Measurements from ENCODE around the gene DBN1. TPM values are rescaled to one million over a fixed set of nuclear protein-coding genes. Genes with fewer than 3 reads are reported as not detected.

The DBN1 gene
- total RNA-seq, 1 donor from 2014 or later: 1,261 TPM

- peaks cover 44% of the 10 kb centered on the region for H3K4me1 Mint-ChIP-seq (ENCODE audit: low read depth, unreplicated experiment)
- H3K4me3 Mint-ChIP-seq (ENCODE audit: unreplicated experiment): peak overlapping the region; percentile 79
- peaks cover 40% of the 10 kb centered on the region for H3K9me3 Mint-ChIP-seq (ENCODE audit: unreplicated experiment)
- no peak for TF ChIP-seq CTCF (IDR thresholded peaks at IDR 0.05; ENCODE audit: partially characterized antibody, unreplicated experiment)
- peaks cover 40% of the 10 kb centered on the region for H3K27me3 Mint-ChIP-seq (ENCODE audit: unreplicated experiment)
- no peaks in the 10 kb centered on the region for H3K36me3 Mint-ChIP-seq (ENCODE audit: unreplicated experiment)
- no peak for DNase-seq
- H3K27ac Mint-ChIP-seq (ENCODE audit: unreplicated experiment): peak overlapping the region; percentile 95
Measured at GRCh38 chr5:177475563-177476427, 2.4 kb upstream of the DBN1 start.

- H3K36me3 Mint-ChIP-seq (ENCODE audit: unreplicated experiment): no peaks in the 10 kb centered on the region
- H3K4me3 Mint-ChIP-seq (ENCODE audit: unreplicated experiment): peak overlapping the region; percentile 79
- H3K4me1 Mint-ChIP-seq (ENCODE audit: low read depth, unreplicated experiment): peaks cover 49% of the 10 kb centered on the region
- peak; percentile 61 for DNase-seq
- peaks cover 48% of the 10 kb centered on the region for H3K27me3 Mint-ChIP-seq (ENCODE audit: unreplicated experiment)
- peaks cover 48% of the 10 kb centered on the region for H3K9me3 Mint-ChIP-seq (ENCODE audit: unreplicated experiment)
- no peak for TF ChIP-seq CTCF (IDR thresholded peaks at IDR 0.05; ENCODE audit: partially characterized antibody, unreplicated experiment)
- H3K27ac Mint-ChIP-seq (ENCODE audit: unreplicated experiment): peak overlapping the region; percentile 95
Measured at GRCh38 chr5:177474846-177475562, 1.6 kb upstream of the DBN1 start.

- no peak for DNase-seq
- TF ChIP-seq CTCF (IDR thresholded peaks at IDR 0.05; ENCODE audit: partially characterized antibody, unreplicated experiment): no peak
- Mint-ChIP-seq H3K27me3 (ENCODE audit: unreplicated experiment) (peaks cover 54% of the 10 kb centered on the region), H3K27ac (ENCODE audit: unreplicated experiment) (peak overlapping the region; percentile 95), H3K4me1 (ENCODE audit: low read depth, unreplicated experiment) (peaks cover 44% of the 10 kb centered on the region), H3K36me3 (ENCODE audit: unreplicated experiment) (no peaks in the 10 kb centered on the region), H3K4me3 (ENCODE audit: unreplicated experiment) (peak overlapping the region; percentile 80), H3K9me3 (ENCODE audit: unreplicated experiment) (peaks cover 45% of the 10 kb centered on the region)
Measured at GRCh38 chr5:177474002-177474476, 605 bp upstream of the DBN1 start.

- no peak for TF ChIP-seq CTCF (IDR thresholded peaks at IDR 0.05; ENCODE audit: partially characterized antibody, unreplicated experiment)
- H3K36me3 Mint-ChIP-seq (ENCODE audit: unreplicated experiment): no peaks in the 10 kb centered on the region
- H3K4me1 Mint-ChIP-seq (ENCODE audit: low read depth, unreplicated experiment): peaks cover 46% of the 10 kb centered on the region
- peaks cover 62% of the 10 kb centered on the region for H3K27me3 Mint-ChIP-seq (ENCODE audit: unreplicated experiment)
- peak overlapping the region; percentile 95 for H3K4me3 Mint-ChIP-seq (ENCODE audit: unreplicated experiment)
- peak; percentile 86 for DNase-seq
- peak overlapping the region; percentile 100 for H3K27ac Mint-ChIP-seq (ENCODE audit: unreplicated experiment)
- peaks cover 53% of the 10 kb centered on the region for H3K9me3 Mint-ChIP-seq (ENCODE audit: unreplicated experiment)
Measured at GRCh38 chr5:177472460-177473442, 683 bp downstream of the DBN1 start.
